NAMALWA (cell line): Measurements from ENCODE around the gene OBP2B.
"Not testable (repeated sequence)": the region's sequence is repeated elsewhere in the genome, so short reads cannot be mapped to it uniquely, and the experiment has no call there.

Experiments used
- DNase-seq: peaks from one replicate; pipeline ENCODE4 v3.0.0-alpha.2; 2015; ENCODE audit warnings: low spot score

Gene OBP2B

GRCh38 chr9:133221177-133221809, 12.2 kb upstream of the OBP2B start:
- DNase-seq = no peak

- DNase-seq = not testable (repeated sequence)
These were observed 9.3 kb upstream of the OBP2B start for GRCh38 chr9:133218049-133218975.

GRCh38 chr9:133217333-133217988, 8.4 kb upstream of the OBP2B start:
- not testable (repeated sequence) for DNase-seq

GRCh38 chr9:133214276-133214675, 5.2 kb upstream of the OBP2B start:
- DNase-seq = not testable (repeated sequence)

- no peak for DNase-seq
These were observed 1.6 kb upstream of the OBP2B start for GRCh38 chr9:133210609-133211008.

- no peak for DNase-seq
These were observed 1.1 kb upstream of the OBP2B start for GRCh38 chr9:133210202-133210532.

GRCh38 chr9:133209327-133210201, 514 bp upstream of the OBP2B start:
- not testable (repeated sequence) for DNase-seq

- not testable (repeated sequence) for DNase-seq
These were observed 725 bp downstream of the OBP2B start for GRCh38 chr9:133208171-133208879.

- no peak for DNase-seq
These were observed 1.4 kb downstream of the OBP2B start for GRCh38 chr9:133207540-133208170.

- DNase-seq = no peak
These were observed 2.0 kb downstream of the OBP2B start for GRCh38 chr9:133207021-133207531.

- no peak for DNase-seq
These were observed 2.8 kb downstream of the OBP2B start for GRCh38 chr9:133205996-133206931.

GRCh38 chr9:133205481-133205887, 3.6 kb downstream of the OBP2B start:
- not testable (repeated sequence) for DNase-seq

- no peak for DNase-seq
These were observed 4.1 kb downstream of the OBP2B start for GRCh38 chr9:133204993-133205336.

GRCh38 chr9:133204335-133204992, 4.6 kb downstream of the OBP2B start:
- DNase-seq = no peak

GRCh38 chr9:133203506-133204075, 5.5 kb downstream of the OBP2B start:
- DNase-seq = no peak

- no peak for DNase-seq
These were observed 6.2 kb downstream of the OBP2B start for GRCh38 chr9:133202688-133203453.

- DNase-seq = no peak
These were observed 6.9 kb downstream of the OBP2B start for GRCh38 chr9:133202145-133202513.
